ENCODE measurements around the gene MDH2. TPM values are rescaled to one million over a fixed set of nuclear protein-coding genes. Genes with fewer than 3 reads are reported as not detected.

Gene MDH2
- total and polyA plus RNA-seq, 2 of the 8 experiments (the other 6 are each of a cell fraction or from before 2014, with no cell fraction given) = 203 to 254 TPM

DNA sequence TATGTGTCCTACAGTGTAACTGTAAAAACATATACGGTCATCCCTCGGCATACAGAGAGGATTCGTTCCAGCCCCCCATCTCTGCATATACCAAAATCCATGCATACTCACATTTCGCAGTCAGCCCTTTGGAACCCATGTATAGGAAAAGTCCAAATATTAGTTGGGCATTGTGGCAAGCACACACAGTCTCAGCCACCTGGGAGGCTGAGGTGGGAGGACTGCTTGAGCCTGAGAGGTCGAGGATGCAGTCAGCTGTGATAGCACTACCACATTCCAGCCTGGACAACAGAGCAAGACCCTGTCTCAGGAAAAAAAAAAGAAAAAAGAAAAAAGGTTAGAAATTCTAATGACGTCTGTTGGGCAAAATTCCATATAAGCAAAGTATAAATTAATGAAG lies 29.1 kb downstream of the MDH2 start (continued):
- TF ChIP-seq RAD21 (IDR thresholded peaks at IDR 0.05 in 1 of 2, conservative IDR thresholded peaks at IDR 0.05 in 1 of 2; ENCODE audit: low read depth in 2 of 2, low read length in 2 of 2) = no peak
- TF ChIP-seq POLR2A (IDR thresholded peaks at IDR 0.05; ENCODE audit: control extremely low read depth in 1 of 2, low read depth in 2 of 2, low read length in 2 of 2) = no peak
- TF ChIP-seq SIRT6 (IDR thresholded peaks at IDR 0.05; ENCODE audit: low read length) = no peak
- no peak for TF ChIP-seq ASH2L (IDR thresholded peaks at IDR 0.05; ENCODE audit: low read length)
- TF ChIP-seq JUND (IDR thresholded peaks at IDR 0.05; ENCODE audit: low read length) = no peak
- TF ChIP-seq, protein P1, sequence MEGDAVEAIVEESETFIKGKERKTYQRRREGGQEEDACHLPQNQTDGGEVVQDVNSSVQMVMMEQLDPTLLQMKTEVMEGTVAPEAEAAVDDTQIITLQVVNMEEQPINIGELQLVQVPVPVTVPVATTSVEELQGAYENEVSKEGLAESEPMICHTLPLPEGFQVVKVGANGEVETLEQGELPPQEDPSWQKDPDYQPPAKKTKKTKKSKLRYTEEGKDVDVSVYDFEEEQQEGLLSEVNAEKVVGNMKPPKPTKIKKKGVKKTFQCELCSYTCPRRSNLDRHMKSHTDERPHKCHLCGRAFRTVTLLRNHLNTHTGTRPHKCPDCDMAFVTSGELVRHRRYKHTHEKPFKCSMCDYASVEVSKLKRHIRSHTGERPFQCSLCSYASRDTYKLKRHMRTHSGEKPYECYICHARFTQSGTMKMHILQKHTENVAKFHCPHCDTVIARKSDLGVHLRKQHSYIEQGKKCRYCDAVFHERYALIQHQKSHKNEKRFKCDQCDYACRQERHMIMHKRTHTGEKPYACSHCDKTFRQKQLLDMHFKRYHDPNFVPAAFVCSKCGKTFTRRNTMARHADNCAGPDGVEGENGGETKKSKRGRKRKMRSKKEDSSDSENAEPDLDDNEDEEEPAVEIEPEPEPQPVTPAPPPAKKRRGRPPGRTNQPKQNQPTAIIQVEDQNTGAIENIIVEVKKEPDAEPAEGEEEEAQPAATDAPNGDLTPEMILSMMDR (IDR thresholded peaks at IDR 0.05; ENCODE audit: control extremely low read depth in 1 of 3, insufficient read depth in 1 of 3, low read depth in 1 of 3, low read length in 3 of 3) = no peak
- no peak for TF ChIP-seq PHF8 (conservative IDR thresholded peaks at IDR 0.05; ENCODE audit: low read depth, low read length)
- TF ChIP-seq JUN (IDR thresholded peaks at IDR 0.05; ENCODE audit: low read depth, low read length) = no peak
